ENCODE data around the gene GZMM.

The GZMM gene

DNA sequence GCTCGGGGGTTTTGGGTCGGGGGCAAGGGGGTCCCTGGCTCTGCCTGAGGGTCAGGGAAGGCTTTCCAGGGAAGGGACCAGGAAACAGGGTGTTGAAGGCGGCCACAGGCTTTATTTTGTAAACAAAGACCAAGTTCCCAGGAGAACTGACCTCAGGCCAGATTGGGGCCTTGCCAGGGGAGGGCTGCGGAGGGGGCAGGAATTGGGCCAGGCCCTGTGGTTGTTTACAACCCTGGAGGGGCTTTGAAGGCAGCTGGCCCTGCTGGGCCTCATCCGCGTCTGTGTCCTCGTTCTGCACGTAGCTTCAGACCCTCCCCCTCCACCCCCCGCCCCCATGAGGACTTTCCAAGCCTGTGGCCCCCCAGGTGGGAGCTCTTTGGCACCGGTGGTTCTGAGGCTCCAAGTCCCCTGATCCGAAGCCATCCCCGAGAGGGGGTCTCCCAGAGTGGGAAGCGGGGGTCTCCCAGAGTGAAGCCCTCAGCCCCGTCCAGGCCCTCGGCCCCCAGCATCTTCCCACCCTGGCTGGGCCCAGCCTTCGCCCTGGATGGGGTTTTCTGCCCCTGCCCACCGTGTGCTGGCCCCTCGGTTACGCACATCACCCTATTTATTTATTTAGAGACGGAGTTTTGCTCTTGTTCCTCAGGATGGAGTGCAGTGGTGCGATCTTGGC, 15.1 kb downstream of the GZMM start:
- in situ Hi-C loops (cut with HindIII; ENCODE audit: low sequenced_read_pairs), result no loop called here

- in situ Hi-C loops (cut with HindIII; ENCODE audit: low sequenced_read_pairs), result no loop called here
Observed at GRCh38 chr19:560121-560520, 16.3 kb downstream of the GZMM start.

DNA sequence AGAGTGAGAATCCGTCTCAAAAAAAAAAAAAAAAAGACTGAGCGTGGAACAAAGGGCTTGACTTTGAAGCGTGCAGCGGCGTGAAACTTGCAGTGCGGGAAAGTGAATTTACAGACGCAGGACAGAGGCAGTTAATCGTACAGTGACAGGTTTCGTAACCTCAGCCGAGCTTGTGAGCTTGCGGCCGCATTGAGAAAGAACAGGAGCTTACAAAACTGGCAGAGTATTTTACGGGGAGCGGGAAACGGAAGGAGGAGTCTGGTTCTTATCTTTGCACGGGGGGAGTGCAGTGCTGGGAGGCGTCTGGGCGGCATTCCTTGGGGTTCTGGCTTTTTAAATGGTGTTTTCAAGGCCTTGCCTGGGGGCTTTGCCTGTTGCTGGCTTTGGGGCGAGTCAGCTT, 22.6 kb downstream of the GZMM start:
- in situ Hi-C loops (cut with HindIII; ENCODE audit: low sequenced_read_pairs), result no loop called here

DNA sequence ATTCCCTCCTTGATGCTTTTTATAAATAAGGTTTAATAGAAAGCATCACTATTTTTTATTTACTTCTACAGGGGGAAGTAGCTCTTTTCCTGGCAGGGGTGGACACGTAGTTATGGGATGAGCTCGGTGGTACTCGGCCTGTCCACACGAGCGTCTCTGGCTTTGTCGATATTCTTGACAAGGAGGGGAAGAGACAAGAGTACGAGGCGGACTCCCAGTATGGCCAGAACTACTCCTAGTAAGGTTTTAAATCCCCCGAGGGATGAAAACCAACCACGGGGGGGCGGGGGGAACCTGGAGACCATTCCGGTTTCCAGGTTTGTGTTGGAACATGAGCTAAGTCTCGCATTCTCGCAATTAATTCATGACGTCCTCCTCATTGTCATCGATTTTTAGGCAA, 23.0 kb downstream of the GZMM start:
- in situ Hi-C loops (cut with HindIII; ENCODE audit: low sequenced_read_pairs), result no loop called here

DNA sequence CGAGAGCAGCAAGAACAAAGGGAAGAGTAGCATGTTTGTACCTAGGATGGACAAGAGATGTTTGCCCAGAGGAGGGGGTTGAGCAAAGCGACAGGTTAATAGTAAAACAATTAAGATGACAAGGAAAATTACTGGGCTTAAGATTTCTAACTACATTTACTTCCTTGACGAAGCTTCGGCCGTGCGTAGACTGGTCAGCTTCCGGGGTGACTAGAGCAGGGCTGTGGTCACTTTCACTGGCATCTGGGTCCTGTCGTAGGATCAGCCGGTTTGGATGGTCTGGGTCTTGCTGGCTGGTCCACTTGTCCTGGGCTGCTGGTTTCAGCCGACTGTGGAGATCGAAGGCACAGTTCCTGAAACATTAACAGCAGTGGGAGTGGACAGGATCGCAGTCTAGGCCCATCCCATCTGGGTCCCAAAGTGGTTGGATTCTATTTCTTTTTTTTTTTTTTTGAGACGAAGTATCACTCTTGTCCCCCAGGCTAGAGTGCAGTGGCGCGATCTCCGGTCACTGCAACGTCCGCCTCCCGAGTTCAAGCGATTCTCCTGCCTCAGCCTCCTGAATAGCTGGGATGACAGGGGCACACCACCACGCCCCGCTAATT, 23.5 kb downstream of the GZMM start:
- in situ Hi-C loops (cut with HindIII; ENCODE audit: low sequenced_read_pairs), result no loop called here

GRCh38 chr19:570251-570686, 26.4 kb downstream of the GZMM start:
- in situ Hi-C loops (cut with HindIII; ENCODE audit: low sequenced_read_pairs), result no loop called here

DNA sequence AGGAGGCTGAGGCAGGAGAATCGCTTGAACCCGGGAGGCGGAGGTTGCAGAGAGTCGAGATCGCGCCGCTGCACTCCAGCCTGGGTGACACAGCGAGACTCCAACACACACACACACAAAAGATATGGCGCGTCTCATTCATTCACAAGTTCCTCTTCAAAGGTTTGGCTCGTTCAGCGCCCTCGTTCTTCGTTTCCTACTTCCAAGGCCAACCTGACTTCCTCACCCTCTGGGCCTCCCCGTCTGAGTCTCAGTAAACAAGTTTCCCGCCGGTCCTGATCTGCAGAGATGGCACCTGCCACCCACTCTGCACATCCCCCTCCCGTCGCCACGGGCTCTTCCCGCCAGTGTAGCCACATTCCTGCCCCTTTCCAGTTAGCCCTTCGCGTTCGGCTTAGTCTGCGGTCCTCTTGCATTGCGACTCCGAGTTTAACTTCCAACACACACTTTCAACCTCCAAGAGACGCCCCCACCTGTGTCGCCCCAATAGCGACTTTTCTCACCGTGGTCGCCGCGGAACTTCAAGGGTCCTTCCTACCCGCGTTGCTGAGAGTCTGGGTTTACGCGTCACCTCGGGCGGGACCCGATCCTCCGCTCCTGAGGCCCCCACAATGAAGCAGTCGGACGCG, 27.2 kb downstream of the GZMM start:
- in situ Hi-C loops (cut with HindIII; ENCODE audit: low sequenced_read_pairs), result no loop called here

GRCh38 chr19:571566-571974, 27.7 kb downstream of the GZMM start:
- in situ Hi-C loops (cut with HindIII; ENCODE audit: low sequenced_read_pairs), result no loop called here

DNA sequence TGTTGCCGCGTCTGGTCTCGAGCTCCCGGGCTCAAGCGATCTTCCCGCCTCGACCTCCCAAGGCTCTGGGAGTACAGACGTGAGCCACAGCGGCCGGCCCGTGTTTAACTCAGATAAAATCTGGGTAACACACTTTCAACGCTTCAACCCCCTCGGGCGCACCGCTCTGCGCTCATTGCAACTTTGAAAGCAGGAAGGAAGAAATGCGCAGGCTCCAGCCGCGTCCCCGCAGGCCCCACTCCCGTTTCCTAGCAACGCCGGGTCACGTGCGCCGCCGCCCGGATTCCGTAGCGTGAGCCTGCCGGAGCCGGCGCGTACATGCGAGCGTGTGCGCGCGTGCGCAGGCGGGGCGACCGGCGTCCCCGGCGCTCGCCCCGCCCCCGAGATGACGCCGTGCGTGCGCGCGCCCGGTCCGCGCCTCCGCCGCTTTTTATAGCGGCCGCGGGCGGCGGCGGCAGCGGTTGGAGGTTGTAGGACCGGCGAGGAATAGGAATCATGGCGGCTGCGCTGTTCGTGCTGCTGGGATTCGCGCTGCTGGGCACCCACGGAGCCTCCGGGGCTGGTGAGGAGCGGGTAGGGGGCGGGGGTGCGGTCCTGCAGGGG, 28.4 kb downstream of the GZMM start, which contains the start of gene BSG:
BSG (plus strand) TSS at position 457 of the 603 bp plus-strand sequence; CDS start at position 496, 39 bp downstream.
- in situ Hi-C loops (cut with HindIII; ENCODE audit: low sequenced_read_pairs), result no loop called here

DNA sequence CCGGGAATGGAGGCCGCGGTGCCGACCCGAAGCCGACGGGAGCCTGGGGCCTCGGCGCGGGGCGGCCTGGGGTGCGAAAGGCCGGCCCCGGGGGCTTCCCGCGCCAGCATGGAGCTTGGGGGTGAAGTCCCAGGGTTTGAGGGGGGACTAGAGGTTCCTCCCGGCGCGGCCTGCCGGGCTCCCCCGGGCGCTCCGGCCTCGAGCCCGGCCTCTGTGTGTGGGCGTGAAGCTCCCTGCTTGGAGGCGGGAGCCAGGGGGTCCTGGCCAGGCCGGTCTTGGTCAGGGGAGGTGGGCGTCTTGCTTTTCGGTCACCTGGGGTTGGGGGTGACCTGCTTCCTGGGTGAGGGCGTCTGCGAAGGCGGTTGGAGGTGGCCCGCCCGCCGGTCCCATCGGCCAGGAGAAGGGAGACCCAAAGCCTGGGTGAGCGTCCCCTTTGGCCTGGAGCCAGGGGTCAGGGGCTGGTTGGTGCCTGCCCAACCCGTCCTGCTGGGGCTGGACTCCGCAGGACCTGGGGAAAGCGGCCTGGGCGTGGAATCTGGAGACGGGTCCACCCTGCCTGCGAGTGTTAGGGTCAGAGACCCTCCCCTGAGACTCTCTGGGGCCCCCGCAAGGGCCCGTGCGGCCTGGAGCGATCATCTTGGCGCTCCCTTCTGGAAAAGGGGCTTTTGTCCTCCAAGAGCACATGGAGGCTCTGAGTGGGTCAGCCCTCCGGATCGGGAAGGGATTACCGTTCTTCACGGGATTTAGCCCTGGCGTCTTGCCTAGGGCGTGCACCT, 29.1 kb downstream of the GZMM start:
- in situ Hi-C loops (cut with HindIII; ENCODE audit: low sequenced_read_pairs), result no loop called here

- in situ Hi-C loops (cut with HindIII; ENCODE audit: low sequenced_read_pairs), result no loop called here
Observed at GRCh38 chr19:573519-573825, 29.6 kb downstream of the GZMM start.

DNA sequence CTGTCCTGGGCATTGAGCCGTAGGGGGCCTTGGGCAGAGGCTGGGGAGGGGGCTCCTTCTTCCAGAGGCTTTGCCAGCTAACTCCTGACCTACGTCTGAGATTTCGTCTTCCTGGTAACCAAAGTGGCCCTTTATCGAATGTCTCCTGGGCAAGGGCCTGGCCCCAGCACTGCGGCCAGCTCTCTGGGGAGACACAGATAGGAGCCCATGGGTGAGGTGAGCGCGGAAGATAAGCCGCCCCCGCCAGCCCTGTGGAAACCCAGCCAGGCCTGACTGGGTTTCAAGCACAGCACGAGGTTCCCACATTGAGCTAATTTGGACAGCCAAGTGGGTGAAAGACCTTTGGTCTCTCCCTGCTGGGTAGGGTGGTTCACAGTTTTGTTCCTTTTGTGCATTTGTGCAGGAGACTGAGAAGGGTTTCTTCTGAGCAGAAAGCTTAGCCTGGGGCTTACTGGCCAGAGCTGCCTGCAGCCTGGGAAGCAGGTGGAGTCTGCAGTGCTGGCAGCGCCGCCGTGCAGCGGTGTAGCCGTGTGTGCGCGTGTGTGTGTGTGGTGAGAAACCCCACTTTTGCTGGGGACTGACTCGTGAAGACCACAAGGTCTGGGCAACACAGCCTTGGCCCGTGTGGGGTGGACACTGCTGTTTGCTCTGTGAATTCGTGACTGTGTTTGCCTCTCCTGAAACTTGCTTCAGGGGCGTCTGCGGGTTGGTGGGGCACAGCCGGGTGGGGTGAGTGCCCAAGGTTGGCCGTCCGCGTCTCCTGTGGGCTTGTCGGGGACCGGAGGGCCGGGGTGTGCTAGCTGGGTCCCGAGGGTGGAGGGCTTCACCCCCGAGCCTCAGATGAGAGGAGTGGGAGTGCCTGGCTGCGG, 31.0 kb downstream of the GZMM start:
- in situ Hi-C loops (cut with HindIII; ENCODE audit: low sequenced_read_pairs), result no loop called here

- in situ Hi-C loops (cut with HindIII; ENCODE audit: low sequenced_read_pairs), result no loop called here
Observed at GRCh38 chr19:575527-576506, 32.0 kb downstream of the GZMM start.

- in situ Hi-C loops (cut with HindIII; ENCODE audit: low sequenced_read_pairs), result no loop called here
Observed at GRCh38 chr19:576768-577438, 33.0 kb downstream of the GZMM start.

GRCh38 chr19:577439-578392, 33.9 kb downstream of the GZMM start:
- in situ Hi-C loops (cut with HindIII; ENCODE audit: low sequenced_read_pairs), result no loop called here

DNA sequence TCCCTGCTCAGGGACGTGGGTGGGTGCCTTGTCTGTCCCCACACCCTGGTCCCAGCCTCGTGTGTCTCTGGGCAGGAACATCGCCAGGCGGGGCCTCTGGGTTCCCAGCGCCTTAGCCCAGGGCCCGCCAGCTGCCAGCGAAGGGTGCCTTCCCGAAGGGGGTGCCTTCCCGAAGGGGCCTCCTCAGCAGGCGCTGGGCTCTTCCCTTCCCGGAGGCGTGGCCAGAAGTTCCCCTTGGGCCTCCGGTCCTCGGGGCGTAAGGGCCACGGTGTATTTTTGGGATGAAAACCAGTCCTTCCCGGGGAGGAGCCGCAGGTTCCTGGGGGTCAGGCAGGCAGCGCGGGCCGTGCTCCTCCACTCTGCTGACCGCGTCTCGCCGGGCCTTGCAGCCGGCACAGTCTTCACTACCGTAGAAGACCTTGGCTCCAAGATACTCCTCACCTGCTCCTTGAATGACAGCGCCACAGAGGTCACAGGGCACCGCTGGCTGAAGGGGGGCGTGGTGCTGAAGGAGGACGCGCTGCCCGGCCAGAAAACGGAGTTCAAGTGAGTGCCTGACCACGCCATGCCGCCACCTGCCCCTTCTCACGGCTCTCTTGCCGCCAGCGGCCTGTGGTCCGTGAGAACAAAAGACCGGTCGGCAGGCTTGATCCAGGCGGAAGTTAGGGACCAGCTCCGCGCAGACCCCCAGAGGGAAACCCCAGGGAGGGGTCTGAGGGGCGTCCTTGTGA, 35.4 kb downstream of the GZMM start:
- in situ Hi-C loops (cut with HindIII; ENCODE audit: low sequenced_read_pairs), result no loop called here

- in situ Hi-C loops (cut with HindIII; ENCODE audit: low sequenced_read_pairs), result no loop called here
Observed at GRCh38 chr19:579842-580155, 35.9 kb downstream of the GZMM start.
